Measurements from ENCODE around the gene DBN1.

The DBN1 gene

DNA sequence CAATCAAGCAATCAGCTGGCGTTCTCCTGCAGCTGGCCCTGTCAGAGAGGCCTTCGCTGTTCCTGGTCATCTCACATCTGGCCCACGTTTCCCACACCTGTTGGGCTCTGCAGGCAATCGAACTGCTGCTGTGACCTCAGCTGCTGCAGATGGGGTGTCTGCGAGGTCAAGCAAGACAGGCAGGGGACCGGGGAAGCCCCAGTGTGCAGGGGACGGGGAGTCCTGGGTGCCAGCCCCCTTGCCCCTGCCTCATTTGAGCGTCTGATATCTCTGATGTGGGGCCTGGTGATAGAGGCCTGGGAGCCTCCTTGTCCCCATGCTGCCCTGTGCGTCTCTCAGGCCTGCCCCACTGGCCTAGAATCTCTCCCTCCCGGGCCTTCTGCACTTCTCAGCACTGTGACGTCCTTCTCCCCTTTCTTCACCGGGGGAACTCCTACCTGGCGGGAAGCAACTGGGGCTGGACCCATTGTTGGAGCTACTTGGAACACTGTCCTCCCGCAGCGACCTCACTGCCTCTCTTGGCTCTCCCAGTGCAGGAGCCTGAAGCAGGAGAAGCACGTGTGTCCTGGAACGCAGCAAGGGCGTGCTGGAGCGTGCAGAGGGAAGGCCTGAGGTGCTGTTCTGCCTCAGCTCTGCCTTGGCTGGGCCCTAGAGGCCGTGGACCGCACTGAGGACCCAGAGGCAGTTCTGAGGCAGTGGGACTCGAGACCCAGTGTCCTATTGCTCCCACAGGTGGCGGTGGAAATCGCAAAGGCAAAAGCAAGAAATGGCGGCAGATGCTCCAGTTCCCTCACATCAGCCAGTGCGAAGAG, 43.1 kb downstream of the DBN1 start:
- in situ Hi-C loops (cut with MboI; ENCODE audit: low pct_unique_long_range_greater_than_20kb, low sequenced_read_pairs, unreplicated experiment): no loop called here
- TF ChIP-seq, protein P1, sequence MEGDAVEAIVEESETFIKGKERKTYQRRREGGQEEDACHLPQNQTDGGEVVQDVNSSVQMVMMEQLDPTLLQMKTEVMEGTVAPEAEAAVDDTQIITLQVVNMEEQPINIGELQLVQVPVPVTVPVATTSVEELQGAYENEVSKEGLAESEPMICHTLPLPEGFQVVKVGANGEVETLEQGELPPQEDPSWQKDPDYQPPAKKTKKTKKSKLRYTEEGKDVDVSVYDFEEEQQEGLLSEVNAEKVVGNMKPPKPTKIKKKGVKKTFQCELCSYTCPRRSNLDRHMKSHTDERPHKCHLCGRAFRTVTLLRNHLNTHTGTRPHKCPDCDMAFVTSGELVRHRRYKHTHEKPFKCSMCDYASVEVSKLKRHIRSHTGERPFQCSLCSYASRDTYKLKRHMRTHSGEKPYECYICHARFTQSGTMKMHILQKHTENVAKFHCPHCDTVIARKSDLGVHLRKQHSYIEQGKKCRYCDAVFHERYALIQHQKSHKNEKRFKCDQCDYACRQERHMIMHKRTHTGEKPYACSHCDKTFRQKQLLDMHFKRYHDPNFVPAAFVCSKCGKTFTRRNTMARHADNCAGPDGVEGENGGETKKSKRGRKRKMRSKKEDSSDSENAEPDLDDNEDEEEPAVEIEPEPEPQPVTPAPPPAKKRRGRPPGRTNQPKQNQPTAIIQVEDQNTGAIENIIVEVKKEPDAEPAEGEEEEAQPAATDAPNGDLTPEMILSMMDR (IDR thresholded peaks at IDR 0.05; ENCODE audit: extremely low read depth, insufficient read depth, missing control alignments): no peak
- peak; percentile 44 for DNase-seq (ENCODE audit: low spot score)

- in situ Hi-C loops (cut with MboI; ENCODE audit: low pct_unique_long_range_greater_than_20kb, low sequenced_read_pairs, unreplicated experiment): no loop called here
- peak; percentile 83 for DNase-seq (ENCODE audit: low spot score)
- TF ChIP-seq, protein P1 (IDR thresholded peaks at IDR 0.05; ENCODE audit: extremely low read depth, insufficient read depth, missing control alignments): no peak
Observed at GRCh38 chr5:177429248-177430040, 44.0 kb downstream of the DBN1 start.

DNA sequence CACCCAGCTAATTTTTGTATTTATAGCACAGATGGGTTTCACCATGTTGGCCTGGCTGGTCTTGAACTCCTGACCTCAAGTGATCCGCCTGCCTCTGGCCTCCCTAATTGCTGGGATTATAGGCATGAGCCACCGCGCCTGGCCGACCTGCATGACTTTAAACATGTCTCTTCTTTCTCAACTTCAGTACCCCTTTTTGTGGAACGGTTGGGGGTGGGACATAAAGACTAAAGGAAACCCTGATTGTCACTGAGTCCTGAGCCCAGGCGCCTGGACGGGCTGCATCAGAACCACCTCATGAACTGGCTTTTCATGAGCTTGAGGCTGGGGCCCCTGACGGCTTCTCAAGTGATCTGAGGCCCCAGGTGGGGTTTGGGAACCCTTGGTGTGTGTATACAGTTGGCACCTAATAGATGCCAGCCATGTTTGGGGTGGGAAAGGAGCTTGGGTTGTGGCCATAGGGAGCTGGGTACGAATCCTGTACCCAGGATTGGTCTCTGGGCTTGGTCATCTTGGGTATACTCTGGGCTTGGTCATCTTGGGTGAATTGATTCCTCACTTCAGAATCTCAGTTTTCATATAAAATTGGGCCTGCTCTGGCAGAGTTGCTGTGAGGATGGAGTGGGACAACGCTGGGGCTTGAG, 44.7 kb downstream of the DBN1 start:
- in situ Hi-C loops (cut with MboI; ENCODE audit: low pct_unique_long_range_greater_than_20kb, low sequenced_read_pairs, unreplicated experiment): no loop called here
- TF ChIP-seq, protein P1 (IDR thresholded peaks at IDR 0.05; ENCODE audit: extremely low read depth, insufficient read depth, missing control alignments): no peak
- DNase-seq (ENCODE audit: low spot score): no peak

DNA sequence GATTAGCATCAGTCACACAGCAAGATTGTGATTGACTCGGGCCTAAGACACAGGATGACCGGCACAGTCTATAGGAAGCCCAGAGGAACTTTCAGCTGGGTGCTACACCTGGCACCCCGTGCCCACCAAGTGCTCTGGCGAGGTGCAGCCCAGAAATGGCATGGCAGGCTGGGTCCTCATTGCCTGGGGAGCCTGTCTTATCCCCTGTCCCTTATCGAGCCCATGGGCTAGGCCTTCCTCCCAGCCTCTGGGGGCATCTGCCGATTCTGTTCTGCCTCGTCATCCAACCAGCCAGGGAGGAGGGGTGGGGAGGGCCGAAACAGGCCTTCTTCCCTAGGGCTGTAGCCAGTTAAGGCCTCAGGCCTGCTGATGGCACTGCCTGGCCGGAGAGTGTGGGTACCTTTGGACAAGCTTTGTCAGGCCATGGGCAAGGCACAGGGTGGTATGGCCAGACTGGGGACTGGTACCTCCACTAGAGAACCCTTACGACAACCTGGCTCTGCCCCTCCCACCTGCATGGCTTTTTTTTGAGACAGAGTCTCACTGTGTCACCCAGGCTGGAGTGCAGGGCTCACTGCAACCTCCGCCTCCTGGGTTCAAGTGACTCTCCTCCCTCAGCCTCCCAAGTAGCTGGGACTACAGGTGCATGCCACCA, 45.4 kb downstream of the DBN1 start:
- TF ChIP-seq, protein P1 (IDR thresholded peaks at IDR 0.05; ENCODE audit: extremely low read depth, insufficient read depth, missing control alignments): no peak
- DNase-seq (ENCODE audit: low spot score): no peak
- in situ Hi-C loops (cut with MboI; ENCODE audit: low pct_unique_long_range_greater_than_20kb, low sequenced_read_pairs, unreplicated experiment): no loop called here

- TF ChIP-seq, protein P1 (IDR thresholded peaks at IDR 0.05; ENCODE audit: extremely low read depth, insufficient read depth, missing control alignments): no peak
- no peak for DNase-seq (ENCODE audit: low spot score)
- in situ Hi-C loops (cut with MboI; ENCODE audit: low pct_unique_long_range_greater_than_20kb, low sequenced_read_pairs, unreplicated experiment): no loop called here
Observed at GRCh38 chr5:177427211-177427822, 46.1 kb downstream of the DBN1 start.

All from GM13977 (cell line).